ENCODE data around the gene MRFAP1L1.

Gene MRFAP1L1

GRCh38 chr4:6731780-6732179 is 22.1 kb upstream of the MRFAP1L1 start:
- H3K36me3 ChIP-seq: no peaks in the 10 kb centered on the region
- no peaks in the 10 kb centered on the region for H3K27me3 ChIP-seq (ENCODE audit: insufficient read depth, low read depth, severe bottlenecking)
- H3K4me3 ChIP-seq (ENCODE audit: low read depth, low read length): no peak overlapping the region
- H3K9me3 ChIP-seq (ENCODE audit: severe bottlenecking): no peaks in the 10 kb centered on the region
- peak overlapping the region; percentile 94 for H3K27ac ChIP-seq
- no peak for TF ChIP-seq CTCF (IDR thresholded peaks at IDR 0.05; ENCODE audit: low read depth, low read length)
- no peak for DNase-seq

GRCh38 chr4:6731318-6731675 is 21.6 kb upstream of the MRFAP1L1 start:
- Histone ChIP-seq H3K4me3 (ENCODE audit: low read depth, low read length) (no peak overlapping the region), H3K36me3 (no peaks in the 10 kb centered on the region), H3K9me3 (ENCODE audit: severe bottlenecking) (no peaks in the 10 kb centered on the region), H3K27me3 (ENCODE audit: insufficient read depth, low read depth, severe bottlenecking) (no peaks in the 10 kb centered on the region), H3K27ac (peak overlapping the region; percentile 94)
- no peak for TF ChIP-seq CTCF (IDR thresholded peaks at IDR 0.05; ENCODE audit: low read depth, low read length)
- DNase-seq: no peak

GRCh38 chr4:6730603-6731317 is 21.1 kb upstream of the MRFAP1L1 start:
- peak overlapping the region; percentile 49 for H3K4me3 ChIP-seq (ENCODE audit: low read depth, low read length)
- H3K36me3 ChIP-seq: no peaks in the 10 kb centered on the region
- no peak for TF ChIP-seq CTCF (IDR thresholded peaks at IDR 0.05; ENCODE audit: low read depth, low read length)
- no peaks in the 10 kb centered on the region for H3K27me3 ChIP-seq (ENCODE audit: insufficient read depth, low read depth, severe bottlenecking)
- no peaks in the 10 kb centered on the region for H3K9me3 ChIP-seq (ENCODE audit: severe bottlenecking)
- peak overlapping the region; percentile 94 for H3K27ac ChIP-seq
- peak; percentile 97 for DNase-seq

GRCh38 chr4:6728320-6729029 is 18.8 kb upstream of the MRFAP1L1 start:
- Histone ChIP-seq H3K27ac (no peak overlapping the region), H3K27me3 (ENCODE audit: insufficient read depth, low read depth, severe bottlenecking) (no peaks in the 10 kb centered on the region), H3K4me3 (ENCODE audit: low read depth, low read length) (no peak overlapping the region), H3K36me3 (no peaks in the 10 kb centered on the region), H3K9me3 (ENCODE audit: severe bottlenecking) (no peaks in the 10 kb centered on the region)
- TF ChIP-seq CTCF (IDR thresholded peaks at IDR 0.05; ENCODE audit: low read depth, low read length): no peak
- DNase-seq: no peak

- DNase-seq: no peak
- no peaks in the 10 kb centered on the region for H3K36me3 ChIP-seq
- H3K4me3 ChIP-seq (ENCODE audit: low read depth, low read length): no peak overlapping the region
- no peak overlapping the region for H3K27ac ChIP-seq
- no peaks in the 10 kb centered on the region for H3K9me3 ChIP-seq (ENCODE audit: severe bottlenecking)
- H3K27me3 ChIP-seq (ENCODE audit: insufficient read depth, low read depth, severe bottlenecking): no peaks in the 10 kb centered on the region
- TF ChIP-seq CTCF (IDR thresholded peaks at IDR 0.05; ENCODE audit: low read depth, low read length): no peak
Measured at GRCh38 chr4:6727943-6728250, 18.2 kb upstream of the MRFAP1L1 start.
